NT2/D1 (cell line): Measurements from ENCODE around the gene PRKN.

Experiments used
- SUZ12 ChIP-seq: IDR thresholded peaks from 2 replicates; pipeline ENCODE4 v1.6.1; 2011; ENCODE audit not compliant: insufficient read length, insufficient read depth; ENCODE audit errors: extremely low read depth
- YY1 ChIP-seq: IDR thresholded peaks from 2 replicates; pipeline ENCODE4 v1.6.1; 2011; ENCODE audit not compliant: insufficient read length, insufficient read depth
- ZNF274 ChIP-seq: IDR thresholded peaks from 2 replicates; pipeline ENCODE4 v1.6.1; 2011; ENCODE audit warnings: mild to moderate bottlenecking, low read depth, low read length

GRCh38 chr6:162238675-162239074, 488.9 kb downstream of the PRKN start:
- no peak for TF ChIP-seq YY1
- TF ChIP-seq SUZ12: no peak
- TF ChIP-seq ZNF274: no peak
